DMS53 (cell line): ENCODE results near the gene HTRA1.

Experiments used
- DNase-seq: peaks from one replicate; lab custom pipeline; 2025; lab: John Stamatoyannopoulos, UW

Gene HTRA1

GRCh38 chr10:122455376-122456079, 5.8 kb upstream of the HTRA1 start:
- no peak for DNase-seq

- DNase-seq, result no peak
These were observed 3.4 kb upstream of the HTRA1 start for GRCh38 chr10:122457934-122458333.

DNA sequence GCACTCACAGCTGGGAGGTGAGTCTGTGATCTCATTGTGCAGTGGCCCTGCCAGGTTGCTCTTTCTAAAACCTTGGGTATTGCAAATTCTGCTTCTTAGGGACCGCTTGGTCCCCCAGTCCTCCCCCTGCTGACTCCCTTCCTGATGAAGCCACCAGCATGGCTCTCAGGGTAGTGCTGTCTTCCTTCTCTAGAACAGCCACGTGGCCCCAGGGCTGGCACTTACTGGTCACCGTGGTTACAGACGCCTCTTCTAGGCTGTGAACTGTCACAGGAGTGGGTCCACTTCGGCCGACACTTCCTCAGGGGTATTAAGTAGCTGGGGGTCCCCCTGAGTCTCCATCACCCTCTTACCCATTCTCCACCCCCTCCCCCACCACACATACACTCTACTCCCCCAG, 2.7 kb upstream of the HTRA1 start:
- peak; percentile 25 for DNase-seq

GRCh38 chr10:122459561-122460273, 1.6 kb upstream of the HTRA1 start:
- no peak for DNase-seq

DNA sequence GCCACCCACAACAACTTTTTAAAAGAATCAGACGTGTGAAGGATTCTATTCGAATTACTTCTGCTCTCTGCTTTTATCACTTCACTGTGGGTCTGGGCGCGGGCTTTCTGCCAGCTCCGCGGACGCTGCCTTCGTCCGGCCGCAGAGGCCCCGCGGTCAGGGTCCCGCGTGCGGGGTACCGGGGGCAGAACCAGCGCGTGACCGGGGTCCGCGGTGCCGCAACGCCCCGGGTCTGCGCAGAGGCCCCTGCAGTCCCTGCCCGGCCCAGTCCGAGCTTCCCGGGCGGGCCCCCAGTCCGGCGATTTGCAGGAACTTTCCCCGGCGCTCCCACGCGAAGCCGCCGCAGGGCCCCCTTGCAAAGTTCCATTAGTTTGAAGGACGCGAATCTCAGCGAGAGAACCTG, 461 bp upstream of the HTRA1 start:
- peak; percentile 24 for DNase-seq

DNA sequence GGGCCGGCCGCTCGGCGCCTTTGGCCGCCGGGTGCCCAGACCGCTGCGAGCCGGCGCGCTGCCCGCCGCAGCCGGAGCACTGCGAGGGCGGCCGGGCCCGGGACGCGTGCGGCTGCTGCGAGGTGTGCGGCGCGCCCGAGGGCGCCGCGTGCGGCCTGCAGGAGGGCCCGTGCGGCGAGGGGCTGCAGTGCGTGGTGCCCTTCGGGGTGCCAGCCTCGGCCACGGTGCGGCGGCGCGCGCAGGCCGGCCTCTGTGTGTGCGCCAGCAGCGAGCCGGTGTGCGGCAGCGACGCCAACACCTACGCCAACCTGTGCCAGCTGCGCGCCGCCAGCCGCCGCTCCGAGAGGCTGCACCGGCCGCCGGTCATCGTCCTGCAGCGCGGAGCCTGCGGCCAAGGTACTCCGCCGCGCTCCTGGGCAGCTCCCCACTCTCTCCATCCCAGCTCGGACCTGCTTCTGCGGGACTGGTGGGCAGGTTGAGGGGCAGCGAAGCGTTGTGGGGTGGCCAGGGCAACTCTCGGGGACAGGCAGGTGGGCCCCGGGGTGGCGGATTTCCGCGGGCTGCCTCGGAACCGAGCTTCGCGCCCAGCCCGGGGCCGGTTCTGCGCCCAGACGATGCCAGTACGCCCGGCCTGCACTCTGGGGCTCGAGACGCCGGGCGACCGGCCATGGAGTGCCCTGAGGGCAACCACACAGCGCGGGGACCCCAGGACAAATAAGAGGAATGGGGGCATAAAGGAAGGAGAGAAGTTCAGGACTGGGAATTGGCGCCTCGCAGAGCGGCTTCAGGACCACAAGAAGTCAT, 578 bp downstream of the HTRA1 start:
- DNase-seq, result peak; percentile 77

- peak; percentile 61 for DNase-seq
These were observed 1.4 kb downstream of the HTRA1 start for GRCh38 chr10:122462533-122463465.

GRCh38 chr10:122463466-122464249, 2.3 kb downstream of the HTRA1 start:
- peak; percentile 50 for DNase-seq

DNA sequence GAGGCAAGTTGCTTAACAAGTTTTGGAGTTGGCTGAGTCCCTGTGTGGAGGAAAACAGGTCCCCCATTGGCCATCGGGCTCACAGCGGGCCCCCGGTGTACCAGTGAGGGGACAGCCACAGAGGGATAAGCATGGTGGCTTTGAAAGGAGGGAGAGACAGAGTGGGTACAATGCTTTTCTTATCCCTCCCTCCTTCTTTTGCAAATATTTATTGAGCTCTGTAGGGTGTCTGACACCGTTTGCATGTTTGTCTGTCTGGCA, 2.8 kb downstream of the HTRA1 start:
- peak; percentile 68 for DNase-seq

DNA sequence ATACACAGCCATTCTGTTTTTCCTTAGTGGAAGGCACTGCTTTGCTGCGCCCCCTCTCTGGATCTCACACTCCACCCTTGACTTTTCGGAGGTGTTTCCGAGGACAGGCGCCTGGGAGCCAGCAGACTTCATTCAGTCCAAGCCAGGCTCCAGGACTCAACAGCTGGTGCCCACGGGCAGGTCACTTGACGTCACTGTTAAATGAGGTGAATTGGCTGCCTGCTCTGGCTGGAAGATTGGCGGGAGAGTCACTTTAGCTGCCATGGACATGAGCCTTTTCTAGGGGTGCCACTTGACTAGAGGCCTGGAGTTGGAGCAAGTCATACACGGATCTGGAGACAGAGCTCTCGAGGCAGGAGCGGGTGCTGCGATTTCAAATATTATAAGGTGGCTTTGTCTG, 3.2 kb downstream of the HTRA1 start:
- DNase-seq, result peak; percentile 68

- DNase-seq, result no peak
These were observed 4.2 kb downstream of the HTRA1 start for GRCh38 chr10:122465401-122466040.

GRCh38 chr10:122466951-122467381, 5.6 kb downstream of the HTRA1 start:
- DNase-seq, result no peak

DNA sequence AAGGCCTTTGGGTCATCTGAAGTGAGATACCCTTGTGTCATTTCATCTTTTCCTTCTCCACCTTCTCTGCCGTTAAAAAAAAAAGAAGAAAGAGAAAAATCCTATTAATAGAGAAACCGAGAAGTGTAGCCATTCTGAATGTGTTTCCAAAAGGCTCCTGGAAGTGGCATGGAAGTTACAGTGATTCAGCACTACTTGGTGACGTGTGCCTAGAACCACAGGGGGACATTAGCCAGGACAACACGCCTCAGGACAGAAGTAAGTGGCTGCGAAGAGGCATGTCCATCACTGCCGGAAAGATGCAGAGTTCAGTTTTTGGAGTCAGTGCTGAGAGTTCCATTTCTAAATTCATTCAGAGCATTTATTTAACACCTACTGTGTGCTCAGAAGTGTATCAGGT, 6.3 kb downstream of the HTRA1 start:
- DNase-seq, result no peak

DNA sequence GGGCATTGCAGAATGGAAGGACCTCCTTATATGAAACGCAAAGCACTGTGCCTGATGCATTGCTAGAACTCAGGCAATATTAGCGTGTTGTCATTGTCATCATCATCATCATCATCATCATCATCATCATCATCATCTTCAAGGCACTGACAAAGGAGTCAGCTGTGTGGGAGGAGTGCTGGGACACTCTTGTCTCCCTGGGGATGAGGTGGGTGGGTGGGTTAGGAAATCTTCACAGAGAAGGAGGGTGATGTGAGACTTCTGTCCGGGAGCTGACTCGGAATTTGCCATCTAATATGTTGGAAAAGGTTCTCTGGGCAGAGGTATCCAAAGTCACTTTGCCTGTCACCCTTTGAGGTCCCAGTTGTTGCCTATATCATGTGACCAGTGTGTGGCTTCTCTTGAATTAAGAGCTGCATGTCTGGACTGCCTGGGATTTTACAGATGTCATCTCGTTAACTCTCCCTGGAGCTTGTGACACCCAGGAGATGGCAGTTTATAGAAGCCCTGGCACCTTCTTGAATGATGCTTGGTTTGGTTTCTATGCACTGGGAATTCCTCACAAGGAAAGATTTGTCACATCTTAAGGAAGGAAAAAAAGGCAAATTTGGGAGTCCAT, 7.1 kb downstream of the HTRA1 start:
- no peak for DNase-seq

DNA sequence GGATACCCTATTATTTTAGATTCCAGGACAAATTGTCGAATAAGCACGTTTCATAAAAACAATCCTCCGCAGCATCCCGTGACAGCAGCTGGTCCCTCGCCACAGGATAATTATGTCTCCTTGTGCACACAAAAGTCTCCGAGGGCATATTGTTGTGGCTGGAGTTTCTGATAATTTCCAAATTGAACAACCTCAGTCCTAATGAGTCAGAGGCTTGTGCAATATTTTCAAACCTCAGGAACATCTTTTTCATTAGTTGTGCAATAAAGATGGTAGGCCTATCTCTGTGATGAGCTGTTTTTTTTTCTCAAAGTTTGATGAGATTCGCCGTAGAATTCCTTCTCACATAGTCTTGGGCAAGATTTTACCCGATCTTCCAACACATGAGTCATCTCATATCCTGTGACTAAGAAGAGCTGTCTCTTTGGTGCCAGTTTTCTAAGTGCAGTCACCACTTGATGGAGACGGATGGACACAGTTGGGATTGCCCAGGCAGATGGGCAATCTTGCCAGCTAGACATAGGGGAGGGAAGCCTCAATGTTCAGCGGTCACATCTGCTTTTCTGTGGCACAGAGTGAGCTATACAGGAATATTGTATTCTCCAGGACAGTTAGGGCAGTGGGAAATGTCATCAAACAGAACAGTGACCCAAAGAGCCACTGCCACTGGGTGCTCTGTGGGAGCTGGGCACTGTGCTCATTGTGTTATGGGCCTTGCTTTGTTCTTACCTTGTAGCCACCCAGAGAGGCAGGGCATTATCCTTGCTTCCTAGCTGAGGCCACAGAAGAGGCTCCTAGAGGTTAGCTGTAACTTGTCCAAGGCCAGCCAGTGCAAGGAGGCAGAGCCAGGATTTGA, 7.8 kb downstream of the HTRA1 start:
- peak; percentile 26 for DNase-seq

- DNase-seq, result no peak
These were observed 8.5 kb downstream of the HTRA1 start for GRCh38 chr10:122469848-122470247.

DNA sequence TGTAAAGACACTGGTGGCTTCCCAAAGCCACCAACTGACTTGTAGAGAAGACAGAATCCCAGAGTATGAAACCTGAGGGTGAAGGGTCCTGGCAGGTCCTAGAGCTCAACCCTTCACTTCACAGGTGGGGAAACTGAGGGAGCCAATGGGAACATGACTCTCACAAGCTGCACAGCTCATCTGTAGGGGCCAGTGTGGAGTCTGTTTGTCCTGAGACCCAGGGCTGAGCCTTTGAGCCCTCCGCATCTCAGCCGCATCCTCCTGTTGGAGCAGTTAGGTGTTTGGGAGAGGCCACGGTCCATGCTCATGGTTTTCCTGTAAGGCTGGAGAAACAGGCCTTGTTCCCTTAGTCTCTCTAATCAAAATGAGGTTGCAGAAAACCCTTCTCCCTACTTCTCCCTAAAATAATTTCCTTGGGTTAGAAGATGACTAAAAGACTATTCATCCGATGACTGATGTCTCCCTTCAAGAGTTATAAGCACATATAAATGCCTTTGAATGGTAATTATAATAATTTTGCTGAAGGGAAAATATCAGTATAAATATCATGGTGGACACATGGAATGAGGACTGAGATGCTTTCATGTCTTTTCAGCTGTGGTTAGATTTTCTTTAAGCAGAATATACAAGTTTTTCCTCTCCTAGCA, 10.3 kb downstream of the HTRA1 start:
- DNase-seq, result no peak

- no peak for DNase-seq
These were observed 11.8 kb downstream of the HTRA1 start for GRCh38 chr10:122473116-122473515.
